SK-N-SH (cell line): ENCODE measurements around the gene GALR2. TPM values are rescaled to one million over a fixed set of nuclear protein-coding genes. Genes with fewer than 3 reads are reported as not detected.

Experiments
- CTCF ChIA-PET: fragments of 300-600, 350-600 bp; formaldehyde crosslinking; extraction: SDS; loops from one replicate; lab custom pipeline; 2021; lab: Yijun Ruan, JAX
- POLR2A ChIA-PET: fragments of 350-600 bp; sonication (Branson Sonifier 250); formaldehyde crosslinking; extraction: SDS; loops from one replicate; lab custom pipeline; 2020; ENCODE audit warnings: antibody characterized with exemption, inconsistent platforms; lab: Yijun Ruan, JAX
- DNase-seq: peaks from one replicate; pipeline ENCODE4 v3.0.0; 2012
- H2AFZ ChIP-seq: fragments of 200-600 bp; sonication (generic); 2 replicates; pipeline ENCODE4 v1.8.1; 2016; ENCODE audit warnings: antibody characterized with exemption, mild to moderate bottlenecking, low read depth
- H3F3A ChIP-seq: fragments of 200-600 bp; sonication (generic); replicated peaks from 2 replicates; pipeline ENCODE3; 2016; ENCODE audit warnings: antibody characterized with exemption, mild to moderate bottlenecking; ENCODE audit not compliant: insufficient read depth
- H3K27ac ChIP-seq, 2 experiments: fragments of 200-500 bp in 1 of 2; fragments of 200-600 bp in 1 of 2; sonication (Bioruptor generic) in 1 of 2; sonication (generic), shearing (Covaris generic) in 1 of 2; 2 replicates each; pipeline versions ENCODE4 v1.5.1 to v1.6.1; 2014 to 2016; ENCODE audit warnings: low read depth in 2 of 2, inconsistent platforms in 1 of 2, low read length in 1 of 2, mild to moderate bottlenecking in 1 of 2, mixed read lengths in 1 of 2
- H3K27me3 ChIP-seq: fragments of 200-600 bp; sonication (generic), shearing (Covaris generic); 2 replicates; pipeline ENCODE4 v1.6.1; 2016; ENCODE audit warnings: mixed run types; ENCODE audit not compliant: insufficient read depth
- H3K36me3 ChIP-seq, 2 experiments: fragments of 200-500 bp in 1 of 2; fragments of 200-600 bp in 1 of 2; sonication (Bioruptor generic) in 1 of 2; sonication (generic) in 1 of 2; replicated peaks in 1 of 2; 2 replicates each; pipeline versions ENCODE3 to v1.5.1; 2014 to 2016; ENCODE audit warnings: low read length in 1 of 2, mild to moderate bottlenecking in 1 of 2; ENCODE audit not compliant: insufficient read depth in 2 of 2, control insufficient read depth in 1 of 2
- H3K4me1 ChIP-seq, 2 experiments: fragments of 200-500 bp in 1 of 2; fragments of 200-600 bp in 1 of 2; sonication (Bioruptor generic) in 1 of 2; sonication (generic), shearing (Covaris generic) in 1 of 2; 2 replicates each; pipeline versions ENCODE4 v1.5.1 to v1.6.1; 2014 to 2016; ENCODE audit warnings: low read depth in 1 of 2, low read length in 1 of 2, mixed run types in 1 of 2; ENCODE audit not compliant: insufficient read depth in 2 of 2, control insufficient read depth in 1 of 2
- H3K4me2 ChIP-seq: fragments of 200-600 bp; sonication (generic), shearing (Covaris generic); 2 replicates; pipeline ENCODE4 v1.6.1; 2017; ENCODE audit warnings: mixed run types
- H3K4me3 ChIP-seq, 2 experiments: fragments of 200-500 bp in 1 of 2; fragments of 200-600 bp in 1 of 2; sonication (Bioruptor generic) in 1 of 2; sonication (generic), shearing (Covaris generic) in 1 of 2; 2 replicates each; pipeline versions ENCODE4 v1.5.1 to v1.8.1; 2014 to 2016; ENCODE audit warnings: low read depth in 2 of 2, inconsistent platforms in 1 of 2, low read length in 1 of 2, mild to moderate bottlenecking in 1 of 2, mixed read lengths in 1 of 2, moderate library complexity in 1 of 2
- H3K79me2 ChIP-seq: fragments of 200-600 bp; sonication (generic); 2 replicates; pipeline ENCODE4 v1.8.1; 2017; ENCODE audit warnings: mild to moderate bottlenecking; ENCODE audit not compliant: insufficient read depth
- H3K9ac ChIP-seq: fragments of 200-600 bp; sonication (generic); 2 replicates; pipeline ENCODE4 v1.6.1; 2017; ENCODE audit warnings: mixed run types
- H3K9me2 ChIP-seq: fragments of 200-600 bp; sonication (generic); 2 replicates; pipeline ENCODE4 v1.6.1; 2017; ENCODE audit warnings: mixed run types
- H3K9me3 ChIP-seq: fragments of 200-600 bp; sonication (generic); 2 replicates; pipeline ENCODE4 v1.6.1; 2017; ENCODE audit warnings: mixed run types, mild to moderate bottlenecking, moderate library complexity
- H4K20me1 ChIP-seq: fragments of 200-600 bp; sonication (generic); 2 replicates; pipeline ENCODE4 v1.6.1; 2017; ENCODE audit warnings: mild to moderate bottlenecking, mixed run types; ENCODE audit not compliant: insufficient read depth
- CHD2 ChIP-seq: fragments of 150-350 bp; IDR thresholded peaks from 2 replicates; pipeline ENCODE4 v1.6.1; 2018; ENCODE audit warnings: low read length; ENCODE audit not compliant: partially characterized antibody
- ELF1 ChIP-seq: IDR thresholded peaks from 2 replicates; pipeline ENCODE4 v1.4.0; 2012
- EZH2phosphoT487 ChIP-seq: fragments of 200-600 bp; sonication (generic); IDR thresholded peaks from 2 replicates; pipeline ENCODE4 v1.6.1; 2017; ENCODE audit warnings: low read depth, mixed run types, mild to moderate bottlenecking, antibody characterized with exemption, moderate library complexity, borderline replicate concordance
- FOXJ3 ChIP-seq: sonication (generic); formaldehyde crosslinking; IDR thresholded peaks from 2 replicates; pipeline ENCODE4 v1.5.1; 2020; ENCODE audit warnings: mild to moderate bottlenecking, missing genetic modification reagents
- FOXM1 ChIP-seq: IDR thresholded peaks from 2 replicates; pipeline ENCODE4 v1.4.0; 2012; ENCODE audit warnings: low read depth, mild to moderate bottlenecking
- GABPA ChIP-seq: IDR thresholded peaks from 2 replicates; pipeline ENCODE4 v1.4.0; 2012; ENCODE audit warnings: low read depth, mild to moderate bottlenecking
- GATA2 ChIP-seq: sonication (generic); formaldehyde crosslinking; IDR thresholded peaks from 2 replicates; pipeline ENCODE4 v1.5.0; 2020; ENCODE audit warnings: mild to moderate bottlenecking, missing genetic modification reagents
- JUND ChIP-seq: IDR thresholded peaks from 2 replicates; pipeline ENCODE4 v1.4.0; 2012
- MEF2A ChIP-seq: IDR thresholded peaks from 2 replicates; pipeline ENCODE4 v1.4.0; 2012; ENCODE audit warnings: low read depth, borderline replicate concordance
- MXI1 ChIP-seq: IDR thresholded peaks from 2 replicates; pipeline ENCODE4 v1.6.1; 2012; ENCODE audit warnings: mild to moderate bottlenecking, low read depth, low read length, improper control_type of control experiment
- NRF1 ChIP-seq: IDR thresholded peaks from 2 replicates; pipeline ENCODE4 v1.6.1; 2012; ENCODE audit warnings: low read depth, mild to moderate bottlenecking, low read length
- RAD21 ChIP-seq: IDR thresholded peaks from 2 replicates; pipeline ENCODE4 v1.6.1; 2012; ENCODE audit warnings: mild to moderate bottlenecking, low read length
- RXRA ChIP-seq: IDR thresholded peaks from 2 replicates; pipeline ENCODE4 v1.4.0; 2012; ENCODE audit warnings: low read depth, mild to moderate bottlenecking, borderline replicate concordance
- SIN3A ChIP-seq: IDR thresholded peaks from 2 replicates; pipeline ENCODE4 v1.6.1; 2012; ENCODE audit warnings: low read depth, mild to moderate bottlenecking, low read length, moderate library complexity, borderline replicate concordance
- TCF12 ChIP-seq: IDR thresholded peaks from 2 replicates; pipeline ENCODE4 v1.4.0; 2012
- WGBS: methylation state at CpG from one replicate; pipeline ENCODE4 v1.1.6; 2017; ENCODE audit warnings: low lambda C conversion rate; 5-methylcytosine and 5-hydroxymethylcytosine counted together
- polyA plus RNA-seq, 3 experiments: library from polyadenylated mRNA; depleted of rRNA; stranded (reverse); fragments of >200 nt; gene quantifications; 2 replicates each; pipeline ENCODE4 v1.2.3, GENCODE V29; 2012
- TF ChIP-seq, protein P1 (sequence below): IDR thresholded peaks from 2 replicates; pipeline ENCODE4; 2012
- TF ChIP-seq, protein P2 (sequence below): IDR thresholded peaks from 2 replicates; pipeline ENCODE4 v1.4.0; 2012; ENCODE audit warnings: low read depth, borderline replicate concordance
- TF ChIP-seq, protein P3 (sequence below): fragments of 200-600 bp; sonication (generic); IDR thresholded peaks from 2 replicates; pipeline ENCODE4 v1.6.1; 2017; ENCODE audit warnings: antibody characterized with exemption, mild to moderate bottlenecking, moderate library complexity
- TF ChIP-seq, protein P4 (sequence below): IDR thresholded peaks from 2 replicates; pipeline ENCODE4 v1.4.0; 2012; ENCODE audit warnings: low read depth, borderline replicate concordance

Gene GALR2
- polyA plus RNA-seq, 1 of the 3 experiments (the other 2 are of a cell fraction) = 0.05 TPM

DNA sequence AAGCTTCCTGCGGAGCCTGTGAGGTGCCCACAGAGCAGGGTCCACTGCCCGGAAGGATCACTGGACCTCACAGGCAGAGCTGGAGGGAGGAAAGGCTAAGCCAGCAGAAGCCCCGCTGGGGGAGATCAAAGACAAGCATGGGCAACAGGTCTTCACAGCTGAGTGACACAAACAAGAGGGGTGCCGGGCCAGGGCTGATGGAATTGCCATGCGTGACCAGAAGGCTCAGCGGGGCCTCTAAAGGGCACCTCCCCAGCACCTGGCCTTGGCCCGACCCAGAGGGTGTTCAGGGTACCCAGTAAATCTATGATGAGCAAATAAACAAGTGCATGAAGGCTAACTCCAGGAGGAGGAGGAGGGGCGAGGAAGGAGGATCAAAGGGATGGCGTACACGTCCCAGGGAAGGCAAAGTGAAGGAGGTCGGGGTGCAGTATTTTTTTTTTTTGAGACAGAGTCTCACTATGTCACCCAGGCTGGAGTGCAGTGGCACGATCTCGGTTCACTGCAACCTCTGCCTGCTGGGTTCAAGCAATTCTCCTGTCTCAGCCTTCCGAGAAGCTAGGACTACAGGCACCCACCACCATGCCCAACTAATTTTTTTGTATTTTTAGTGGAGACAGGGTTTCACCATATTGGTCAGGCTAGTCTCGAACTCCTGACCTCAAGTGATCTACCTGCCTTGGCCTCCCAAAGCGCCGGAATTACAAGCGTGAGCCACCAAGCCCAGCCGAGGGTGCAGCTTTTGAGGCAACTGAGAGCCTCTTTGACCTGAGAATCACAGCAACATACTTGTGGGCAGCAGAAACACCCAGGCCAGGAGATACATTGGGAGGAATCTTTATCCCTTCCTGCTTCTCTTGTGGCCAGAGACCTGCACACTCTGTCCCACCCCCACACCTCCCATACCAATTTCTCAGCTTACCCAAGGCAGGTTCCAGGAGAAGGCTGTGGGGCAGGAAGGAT lies 45.1 kb downstream of the GALR2 start:
- no peak for DNase-seq
- Histone ChIP-seq H3K4me3 (no peak overlapping the region), H2AFZ (no peak overlapping the region), H3F3A (no peaks in the 10 kb centered on the region), H3K9me2 (no peaks in the 10 kb centered on the region), H3K4me1 (no peaks in the 10 kb centered on the region; a peak in 1 of 4 replicates), H3K4me2 (no peak overlapping the region), H3K27ac (no peak overlapping the region), H3K27me3 (no peaks in the 10 kb centered on the region), H3K36me3 (no peaks in the 10 kb centered on the region), H4K20me1 (no peaks in the 10 kb centered on the region), H3K9ac (no peak overlapping the region), H3K9me3 (no peaks in the 10 kb centered on the region), H3K79me2 (no peaks in the 10 kb centered on the region)
- POLR2A ChIA-PET = no interaction called here
- WGBS = 82% methylated on average over 19 of the region's 19 CpGs
- CTCF ChIA-PET = interaction anchor here (0.6 to 18.8 kb wide), 20 partner anchors 11 to 338 kb away, joined by 3 to 332 read pairs (median 7); partner anchors contain the start of genes EXOC7 and FOXJ1
- TF ChIP-seq GATA2 (CRISPR knock-in tag) (no peak), FOXM1 (no peak), RXRA (no peak), NRF1 (no peak), SIN3A (no peak)
- TF ChIP-seq, protein P1, sequence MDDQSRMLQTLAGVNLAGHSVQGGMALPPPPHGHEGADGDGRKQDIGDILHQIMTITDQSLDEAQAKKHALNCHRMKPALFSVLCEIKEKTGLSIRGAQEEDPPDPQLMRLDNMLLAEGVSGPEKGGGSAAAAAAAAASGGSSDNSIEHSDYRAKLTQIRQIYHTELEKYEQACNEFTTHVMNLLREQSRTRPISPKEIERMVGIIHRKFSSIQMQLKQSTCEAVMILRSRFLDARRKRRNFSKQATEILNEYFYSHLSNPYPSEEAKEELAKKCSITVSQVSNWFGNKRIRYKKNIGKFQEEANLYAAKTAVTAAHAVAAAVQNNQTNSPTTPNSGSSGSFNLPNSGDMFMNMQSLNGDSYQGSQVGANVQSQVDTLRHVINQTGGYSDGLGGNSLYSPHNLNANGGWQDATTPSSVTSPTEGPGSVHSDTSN = no peak
- TF ChIP-seq, protein P2, sequence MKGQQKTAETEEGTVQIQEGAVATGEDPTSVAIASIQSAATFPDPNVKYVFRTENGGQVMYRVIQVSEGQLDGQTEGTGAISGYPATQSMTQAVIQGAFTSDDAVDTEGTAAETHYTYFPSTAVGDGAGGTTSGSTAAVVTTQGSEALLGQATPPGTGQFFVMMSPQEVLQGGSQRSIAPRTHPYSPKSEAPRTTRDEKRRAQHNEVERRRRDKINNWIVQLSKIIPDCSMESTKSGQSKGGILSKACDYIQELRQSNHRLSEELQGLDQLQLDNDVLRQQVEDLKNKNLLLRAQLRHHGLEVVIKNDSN = no peak
- TF ChIP-seq, protein P3, sequence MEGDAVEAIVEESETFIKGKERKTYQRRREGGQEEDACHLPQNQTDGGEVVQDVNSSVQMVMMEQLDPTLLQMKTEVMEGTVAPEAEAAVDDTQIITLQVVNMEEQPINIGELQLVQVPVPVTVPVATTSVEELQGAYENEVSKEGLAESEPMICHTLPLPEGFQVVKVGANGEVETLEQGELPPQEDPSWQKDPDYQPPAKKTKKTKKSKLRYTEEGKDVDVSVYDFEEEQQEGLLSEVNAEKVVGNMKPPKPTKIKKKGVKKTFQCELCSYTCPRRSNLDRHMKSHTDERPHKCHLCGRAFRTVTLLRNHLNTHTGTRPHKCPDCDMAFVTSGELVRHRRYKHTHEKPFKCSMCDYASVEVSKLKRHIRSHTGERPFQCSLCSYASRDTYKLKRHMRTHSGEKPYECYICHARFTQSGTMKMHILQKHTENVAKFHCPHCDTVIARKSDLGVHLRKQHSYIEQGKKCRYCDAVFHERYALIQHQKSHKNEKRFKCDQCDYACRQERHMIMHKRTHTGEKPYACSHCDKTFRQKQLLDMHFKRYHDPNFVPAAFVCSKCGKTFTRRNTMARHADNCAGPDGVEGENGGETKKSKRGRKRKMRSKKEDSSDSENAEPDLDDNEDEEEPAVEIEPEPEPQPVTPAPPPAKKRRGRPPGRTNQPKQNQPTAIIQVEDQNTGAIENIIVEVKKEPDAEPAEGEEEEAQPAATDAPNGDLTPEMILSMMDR = no peak

DNA sequence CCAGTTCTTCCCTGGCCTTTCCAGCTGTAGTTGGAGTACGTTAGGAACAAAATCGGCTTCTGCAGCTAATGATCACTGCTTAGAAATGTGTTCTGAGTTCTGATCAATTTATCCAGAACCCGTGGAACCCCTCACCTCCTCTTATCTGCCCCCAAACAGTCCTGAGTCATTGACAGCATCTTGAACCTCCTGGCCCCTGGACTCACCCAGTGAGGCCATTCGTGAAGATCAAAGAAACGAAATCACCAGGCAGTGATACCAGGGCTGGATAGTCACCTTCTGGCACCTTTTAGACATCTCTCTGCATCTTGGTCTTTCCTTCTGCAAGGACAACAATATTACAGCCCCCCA lies 46.1 kb downstream of the GALR2 start:
- CTCF ChIA-PET = interaction anchor here (0.6 to 18.8 kb wide), 38 partner anchors 9 to 291 kb away, joined by 3 to 332 read pairs (median 7); partner anchors contain the start of genes CDK3, EXOC7, FOXJ1 and PRPSAP1
- 90% methylated on average over 5 of the region's 5 CpGs for WGBS
- H2AFZ ChIP-seq = no peak overlapping the region
- TF ChIP-seq MXI1 (no peak), GABPA (no peak), ELF1 (no peak), MEF2A (no peak), FOXJ3 (CRISPR knock-in tag) (no peak), RAD21 (no peak), TCF12 (no peak), EZH2phosphoT487 (no peak), JUND (no peak), CHD2 (no peak), NRF1 (no peak)
- TF ChIP-seq, protein P4, sequence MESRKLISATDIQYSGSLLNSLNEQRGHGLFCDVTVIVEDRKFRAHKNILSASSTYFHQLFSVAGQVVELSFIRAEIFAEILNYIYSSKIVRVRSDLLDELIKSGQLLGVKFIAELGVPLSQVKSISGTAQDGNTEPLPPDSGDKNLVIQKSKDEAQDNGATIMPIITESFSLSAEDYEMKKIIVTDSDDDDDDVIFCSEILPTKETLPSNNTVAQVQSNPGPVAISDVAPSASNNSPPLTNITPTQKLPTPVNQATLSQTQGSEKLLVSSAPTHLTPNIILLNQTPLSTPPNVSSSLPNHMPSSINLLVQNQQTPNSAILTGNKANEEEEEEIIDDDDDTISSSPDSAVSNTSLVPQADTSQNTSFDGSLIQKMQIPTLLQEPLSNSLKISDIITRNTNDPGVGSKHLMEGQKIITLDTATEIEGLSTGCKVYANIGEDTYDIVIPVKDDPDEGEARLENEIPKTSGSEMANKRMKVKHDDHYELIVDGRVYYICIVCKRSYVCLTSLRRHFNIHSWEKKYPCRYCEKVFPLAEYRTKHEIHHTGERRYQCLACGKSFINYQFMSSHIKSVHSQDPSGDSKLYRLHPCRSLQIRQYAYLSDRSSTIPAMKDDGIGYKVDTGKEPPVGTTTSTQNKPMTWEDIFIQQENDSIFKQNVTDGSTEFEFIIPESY = no peak
- TF ChIP-seq, protein P3 = no peak

More for the DNA sequence above, 46.1 kb downstream of the GALR2 start:
- no peak for DNase-seq
- H3K36me3 ChIP-seq = no peaks in the 10 kb centered on the region
- no peak overlapping the region for H3K27ac ChIP-seq
- H4K20me1 ChIP-seq = no peaks in the 10 kb centered on the region
- H3K27me3 ChIP-seq = no peaks in the 10 kb centered on the region
- no peak overlapping the region for H3K9ac ChIP-seq
- H3K4me3 ChIP-seq = no peak overlapping the region
- no peaks in the 10 kb centered on the region; a peak in 1 of 4 replicates for H3K4me1 ChIP-seq
- POLR2A ChIA-PET = no interaction called here
- H3F3A ChIP-seq = no peaks in the 10 kb centered on the region
- H3K4me2 ChIP-seq = no peak overlapping the region
- H3K9me3 ChIP-seq = no peaks in the 10 kb centered on the region
- H3K79me2 ChIP-seq = no peaks in the 10 kb centered on the region
- no peaks in the 10 kb centered on the region for H3K9me2 ChIP-seq
